ENCODE measurements around the gene PRKG1. TPM values are rescaled to one million over a fixed set of nuclear protein-coding genes. Genes with fewer than 3 reads are reported as not detected.
A peak's percentile ranks its signal among the peaks of the same experiment; 100 is the strongest.

Gene PRKG1
- total RNA-seq, 2 donors from 2014 or later: 1.3 to 2.7 TPM

DNA sequence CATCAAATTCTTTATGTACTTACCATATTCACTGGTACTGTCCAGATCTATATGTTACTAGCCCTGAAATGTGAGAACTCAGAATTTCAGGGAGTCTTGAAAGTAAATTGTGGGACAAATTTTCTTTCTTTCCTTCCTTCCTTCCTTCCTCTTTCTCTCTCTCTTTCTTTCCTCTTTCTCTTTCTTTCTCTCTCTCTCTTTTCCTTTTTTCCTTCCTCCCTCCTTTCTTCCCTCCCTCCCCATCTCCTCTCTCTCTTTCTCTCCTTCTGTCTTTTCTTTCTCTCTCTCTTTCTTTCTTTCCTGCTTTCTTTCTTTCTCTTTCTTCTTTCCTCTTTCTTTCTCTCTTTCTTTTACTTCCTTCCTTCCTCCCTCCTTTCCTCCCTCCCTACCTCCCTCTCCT, 882.5 kb downstream of the PRKG1 start:
- Mint-ChIP-seq H3K27ac (no peak overlapping the region), H3K4me3 (no peak overlapping the region), H3K9me3 (no peaks in the 10 kb centered on the region), H3K36me3 (ENCODE audit: low read depth) (no peaks in the 10 kb centered on the region), H3K4me1 (peaks cover 3% of the 10 kb centered on the region), H3K27me3 (ENCODE audit: insufficient read depth) (peaks cover 5% of the 10 kb centered on the region)
- Histone ChIP-seq H3K27ac (ENCODE audit: low read depth, low read length) (no peak overlapping the region), H3K27me3 (ENCODE audit: control insufficient read depth, insufficient read depth, low read length, poor library complexity, severe bottlenecking) (peaks cover 12% of the 10 kb centered on the region), H3K4me1 (ENCODE audit: control insufficient read depth, insufficient read depth, low read length) (no peaks in the 10 kb centered on the region), H3K9me3 (ENCODE audit: control insufficient read depth, low read length) (no peaks in the 10 kb centered on the region), H3K36me3 (ENCODE audit: control insufficient read depth, insufficient read depth, low read length) (no peaks in the 10 kb centered on the region), H3K4me3 (ENCODE audit: low read length) (no peak overlapping the region), H3K9ac (ENCODE audit: extremely low read depth, low read length, poor library complexity, severe bottlenecking) (no peak overlapping the region)
- no peak for DNase-seq
- no peak for TF ChIP-seq CTCF (conservative IDR thresholded peaks at IDR 0.05)

GRCh38 chr10:51960494-51960895, 886.2 kb downstream of the PRKG1 start:
- DNase-seq: peak; percentile 44
- peaks cover 5% of the 10 kb centered on the region for H3K27me3 Mint-ChIP-seq (ENCODE audit: insufficient read depth)
- H3K9me3 ChIP-seq (ENCODE audit: control insufficient read depth, low read length): no peaks in the 10 kb centered on the region
- no peak overlapping the region for H3K27ac ChIP-seq (ENCODE audit: low read depth, low read length)
- no peak overlapping the region for H3K9ac ChIP-seq (ENCODE audit: extremely low read depth, low read length, poor library complexity, severe bottlenecking)
- peaks cover 12% of the 10 kb centered on the region for H3K27me3 ChIP-seq (ENCODE audit: control insufficient read depth, insufficient read depth, low read length, poor library complexity, severe bottlenecking)
- no peak overlapping the region for H3K4me3 Mint-ChIP-seq
- no peak overlapping the region for H3K4me3 ChIP-seq (ENCODE audit: low read length)
- H3K36me3 Mint-ChIP-seq (ENCODE audit: low read depth): no peaks in the 10 kb centered on the region
- H3K36me3 ChIP-seq (ENCODE audit: control insufficient read depth, insufficient read depth, low read length): no peaks in the 10 kb centered on the region
- peaks cover 3% of the 10 kb centered on the region for H3K4me1 Mint-ChIP-seq
- no peaks in the 10 kb centered on the region for H3K4me1 ChIP-seq (ENCODE audit: control insufficient read depth, insufficient read depth, low read length)
- 17 to 28% methylated on average over 4 to 8 of the region's 8 CpGs for WGBS, 2 experiments (ENCODE audit: insufficient coverage in 1 of 2, insufficient read length in 1 of 2)
- no peak overlapping the region for H3K27ac Mint-ChIP-seq
- no peaks in the 10 kb centered on the region for H3K9me3 Mint-ChIP-seq
- TF ChIP-seq CTCF (conservative IDR thresholded peaks at IDR 0.05): peak; percentile 79

DNA sequence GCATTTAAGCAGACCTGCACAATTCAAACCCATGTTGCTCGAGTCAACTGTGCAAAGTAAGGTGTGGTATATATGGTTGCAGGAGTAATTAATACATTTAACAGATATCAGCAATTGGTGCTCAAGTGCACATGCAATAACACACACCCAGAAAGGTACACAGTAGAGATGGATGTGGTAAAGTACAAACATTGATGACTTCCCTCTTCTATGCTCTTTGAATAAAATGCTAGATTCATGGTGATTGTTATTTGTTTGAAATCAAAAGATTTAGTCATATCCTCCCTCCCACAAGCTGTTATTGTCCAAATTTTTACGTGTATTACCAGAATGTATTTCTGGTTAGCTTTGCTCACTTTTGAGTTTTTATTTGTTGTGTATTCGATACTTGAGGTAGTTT, 887.1 kb downstream of the PRKG1 start:
- Histone ChIP-seq H3K4me1 (ENCODE audit: control insufficient read depth, insufficient read depth, low read length) (no peaks in the 10 kb centered on the region), H3K27me3 (ENCODE audit: control insufficient read depth, insufficient read depth, low read length, poor library complexity, severe bottlenecking) (peaks cover 12% of the 10 kb centered on the region), H3K4me3 (ENCODE audit: low read length) (no peak overlapping the region), H3K36me3 (ENCODE audit: control insufficient read depth, insufficient read depth, low read length) (no peaks in the 10 kb centered on the region), H3K9ac (ENCODE audit: extremely low read depth, low read length, poor library complexity, severe bottlenecking) (no peak overlapping the region), H3K9me3 (ENCODE audit: control insufficient read depth, low read length) (no peaks in the 10 kb centered on the region), H3K27ac (ENCODE audit: low read depth, low read length) (no peak overlapping the region)
- no peaks in the 10 kb centered on the region for H3K4me1 Mint-ChIP-seq
- no peak for TF ChIP-seq CTCF (conservative IDR thresholded peaks at IDR 0.05)
- no peak overlapping the region for H3K27ac Mint-ChIP-seq
- DNase-seq: no peak
- peaks cover 5% of the 10 kb centered on the region for H3K27me3 Mint-ChIP-seq (ENCODE audit: insufficient read depth)
- H3K36me3 Mint-ChIP-seq (ENCODE audit: low read depth): no peaks in the 10 kb centered on the region
- no peaks in the 10 kb centered on the region for H3K9me3 Mint-ChIP-seq
- 90 to 100% methylated on average over 1 to 3 of the region's 3 CpGs for WGBS, 2 experiments (ENCODE audit: insufficient coverage in 1 of 2, insufficient read length in 1 of 2)
- H3K4me3 Mint-ChIP-seq: no peak overlapping the region
